Right ventricle myocardium inferior (tissue), 1 donor: ENCODE data around the gene PAPPA2. TPM values are rescaled to one million over a fixed set of nuclear protein-coding genes. Genes with fewer than 3 reads are reported as not detected.

Experiments used
- ATAC-seq: fragments of 200-7000 bp; cut with Tn5 transposase; one replicate; pipeline ENCODE4 v1.9.1; 2020; ENCODE audit warnings: mild to moderate bottlenecking, moderate library complexity
- DNase-seq: peaks from one replicate; pipeline ENCODE4 v3.0.0; 2021; ENCODE audit errors: missing footprints
- intact Hi-C: fragments of 100-400 bp; cut with DNase I; formaldehyde crosslinking; loops from one replicate; pipeline ENCODE4 v1.11.0; 2022
- total RNA-seq: library from RNA; stranded (reverse); fragmentation: NEBNext Ultra II Directional; extraction: Animal tissue kit (Norgen Biotek cat#: 25700); gene quantifications from one replicate; pipeline ENCODE4 v1.2.1, GENCODE V29; 2021
- donor health status: DM: no; HTN: yes; CAD: no; lungs with severe emphysema.

Gene PAPPA2
- total RNA-seq, 1 donor from 2014 or later: 0.35 TPM

DNA sequence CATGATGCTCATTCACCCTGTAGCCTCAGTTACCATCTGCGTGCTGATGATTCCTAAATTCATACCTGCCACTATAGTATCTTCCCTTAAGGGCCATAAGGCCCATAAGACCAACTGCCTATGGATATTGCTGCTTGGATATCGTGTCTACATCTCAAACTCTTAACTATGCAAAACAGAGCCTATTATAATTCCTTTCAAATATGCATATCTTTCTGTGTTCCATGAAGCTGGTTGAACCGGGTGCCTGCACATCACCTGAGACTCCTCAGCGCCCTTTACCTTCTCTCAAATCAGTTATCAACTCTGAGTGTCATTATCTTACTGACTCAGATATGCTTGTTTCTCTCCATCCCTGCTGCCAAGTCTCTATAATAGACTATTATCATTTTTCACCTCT, 311.2 kb downstream of the PAPPA2 start:
- DNase-seq (no peak), ATAC-seq (no peak)
- intact Hi-C loops: no loop called here

- intact Hi-C loops: no loop called here
- ATAC-seq (no peak), DNase-seq (no peak)
Measured at GRCh38 chr1:176775378-176775777, 312.4 kb downstream of the PAPPA2 start.

GRCh38 chr1:176775996-176776395, 313.0 kb downstream of the PAPPA2 start:
- intact Hi-C loops: no loop called here
- ATAC-seq (no peak), DNase-seq (no peak)

DNA sequence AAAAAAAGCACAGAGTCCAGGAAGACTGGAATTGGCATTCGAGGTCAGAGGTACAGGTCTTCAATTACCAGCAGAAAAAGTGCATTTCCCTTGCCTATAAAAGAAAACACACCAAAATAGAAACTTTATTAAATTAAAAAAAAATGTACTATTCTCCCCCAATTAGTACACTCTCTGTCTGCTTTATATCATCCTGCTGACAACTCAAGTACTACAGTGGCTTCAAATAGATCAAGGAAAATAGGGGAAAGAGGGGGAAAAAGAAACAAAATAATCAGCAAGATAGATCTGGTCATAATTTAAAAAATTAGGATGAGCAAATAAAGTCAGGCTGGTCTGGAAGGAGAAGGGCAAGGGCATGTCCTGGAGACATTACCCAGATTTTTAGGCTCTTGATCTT, 315.1 kb downstream of the PAPPA2 start:
- DNase-seq (no peak), ATAC-seq (no peak)
- intact Hi-C loops: no loop called here

- ATAC-seq (no peak), DNase-seq (no peak)
- intact Hi-C loops: no loop called here
Measured at GRCh38 chr1:176779992-176780328, 317.0 kb downstream of the PAPPA2 start.

- ATAC-seq (no peak), DNase-seq (no peak)
- intact Hi-C loops: no loop called here
Measured at GRCh38 chr1:176783309-176783708, 320.3 kb downstream of the PAPPA2 start.

DNA sequence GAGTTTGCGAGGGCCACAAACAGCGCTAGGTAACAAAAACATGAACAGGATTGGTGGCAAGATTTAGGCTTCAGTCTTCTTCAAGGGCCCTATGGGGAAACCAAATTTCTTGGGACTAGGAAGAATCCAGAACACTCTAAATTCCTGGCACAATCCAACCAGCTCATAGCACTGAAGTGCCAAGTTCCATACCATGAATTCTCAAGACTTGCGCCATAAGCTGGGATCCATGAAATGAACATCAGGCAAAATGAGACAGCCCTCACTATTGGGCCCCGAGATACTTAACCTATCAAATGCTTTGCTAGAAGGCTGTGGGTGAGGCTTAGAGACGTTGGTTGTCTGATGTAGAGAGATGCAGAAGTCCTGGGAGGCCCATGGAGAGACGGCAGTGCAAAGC, 322.1 kb downstream of the PAPPA2 start:
- intact Hi-C loops: no loop called here
- DNase-seq: no peak
- no peak for ATAC-seq

- intact Hi-C loops: no loop called here
- no peak for ATAC-seq
- no peak for DNase-seq
Measured at GRCh38 chr1:176785791-176786190, 322.8 kb downstream of the PAPPA2 start.

GRCh38 chr1:176786274-176786673, 323.3 kb downstream of the PAPPA2 start:
- DNase-seq (no peak), ATAC-seq (peak; percentile 44)
- intact Hi-C loops: no loop called here

DNA sequence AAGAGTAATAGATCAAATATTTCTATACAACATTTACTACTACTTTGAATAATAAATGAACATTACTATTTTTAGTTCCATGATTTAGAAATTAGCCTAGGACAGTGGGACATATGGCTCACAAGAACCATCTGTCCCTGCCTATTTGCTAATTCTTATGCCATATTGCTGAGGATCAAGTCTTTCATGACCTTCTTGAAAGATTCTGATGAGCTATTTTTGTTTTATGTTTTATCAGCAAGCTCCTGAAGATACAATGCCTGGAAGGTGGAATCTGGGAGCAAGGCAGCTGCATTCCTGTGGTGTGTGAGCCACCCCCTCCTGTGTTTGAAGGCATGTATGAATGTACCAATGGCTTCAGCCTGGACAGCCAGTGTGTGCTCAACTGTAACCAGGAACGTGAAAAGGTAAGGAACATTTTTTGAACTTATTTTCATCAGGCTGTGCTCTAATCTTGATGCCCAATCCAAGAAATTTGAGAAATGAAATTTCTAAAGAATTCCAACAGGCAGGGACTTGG, 326.7 kb downstream of the PAPPA2 start:
- intact Hi-C loops: no loop called here
- no peak for ATAC-seq
- no peak for DNase-seq

DNA sequence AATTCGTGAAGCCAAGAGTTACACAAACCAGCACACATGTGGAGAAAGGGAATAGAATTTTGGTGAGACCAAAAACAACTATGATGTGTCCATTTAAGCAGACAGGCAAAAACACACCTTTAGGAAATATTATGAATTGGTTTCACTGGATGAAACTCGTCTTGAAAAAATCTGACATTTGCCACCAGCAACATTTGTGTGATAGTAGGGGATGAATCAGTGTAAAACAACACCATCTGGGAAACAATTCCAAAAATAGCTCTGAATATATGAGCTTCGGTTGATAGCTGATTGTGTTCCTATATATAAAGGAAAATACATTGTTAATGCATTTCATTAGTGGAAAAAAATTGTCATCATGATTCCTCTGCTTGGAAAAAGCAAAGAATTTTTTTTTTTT, 327.8 kb downstream of the PAPPA2 start:
- intact Hi-C loops: no loop called here
- ATAC-seq (no peak), DNase-seq (no peak)

- no peak for DNase-seq
- ATAC-seq: no peak
- intact Hi-C loops: no loop called here
Measured at GRCh38 chr1:176791906-176792305, 328.9 kb downstream of the PAPPA2 start.

DNA sequence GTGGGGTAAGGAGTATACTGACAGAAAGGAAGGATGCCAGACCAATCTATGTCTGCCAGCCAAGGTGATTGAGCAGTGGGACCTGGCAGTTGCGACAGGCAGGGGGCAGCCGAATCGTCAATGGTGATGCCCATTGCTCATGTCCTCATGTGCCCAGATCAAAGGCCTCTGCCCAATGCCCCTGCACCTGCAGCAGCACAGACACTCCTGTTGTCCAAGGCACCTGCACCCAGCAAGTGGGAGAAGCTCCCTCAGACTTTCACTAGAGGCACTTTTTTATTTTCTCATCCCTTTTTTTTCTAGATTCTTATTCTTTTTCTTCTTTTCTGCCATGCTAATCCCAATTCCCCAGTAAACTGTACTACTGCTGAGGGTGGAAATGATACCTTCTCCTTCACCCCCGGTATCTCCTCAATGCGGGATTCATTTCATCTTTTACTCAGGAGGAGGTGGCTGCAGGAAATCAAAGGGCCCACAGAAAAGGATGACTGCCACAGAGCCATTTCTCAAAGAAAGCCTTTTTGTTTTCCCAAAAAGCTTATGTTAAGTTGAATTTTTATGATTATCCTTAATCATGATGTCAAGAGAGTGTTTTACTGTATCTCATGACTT, 332.0 kb downstream of the PAPPA2 start:
- intact Hi-C loops: no loop called here
- no peak for ATAC-seq
- DNase-seq: no peak

DNA sequence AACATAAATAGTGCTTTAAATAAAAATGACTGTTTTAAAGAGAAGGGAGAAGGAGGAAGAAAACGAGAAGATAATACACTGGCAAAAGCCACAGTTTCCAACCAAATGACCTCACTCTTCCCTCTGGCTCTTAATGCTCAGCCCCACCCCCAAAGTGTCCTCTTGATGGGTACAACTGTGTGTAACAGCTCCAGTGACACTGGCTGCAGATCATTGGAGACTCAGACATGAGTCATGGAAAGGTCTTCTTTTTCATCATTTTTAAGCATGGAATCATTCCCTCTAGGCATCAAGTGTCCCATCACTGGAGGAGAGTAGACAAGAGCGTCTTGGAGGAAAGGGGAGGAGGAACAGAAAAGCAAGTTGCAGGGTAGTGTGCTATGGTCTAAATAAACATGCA, 333.0 kb downstream of the PAPPA2 start:
- ATAC-seq (peak; percentile 54), DNase-seq (no peak)
- intact Hi-C loops: no loop called here

DNA sequence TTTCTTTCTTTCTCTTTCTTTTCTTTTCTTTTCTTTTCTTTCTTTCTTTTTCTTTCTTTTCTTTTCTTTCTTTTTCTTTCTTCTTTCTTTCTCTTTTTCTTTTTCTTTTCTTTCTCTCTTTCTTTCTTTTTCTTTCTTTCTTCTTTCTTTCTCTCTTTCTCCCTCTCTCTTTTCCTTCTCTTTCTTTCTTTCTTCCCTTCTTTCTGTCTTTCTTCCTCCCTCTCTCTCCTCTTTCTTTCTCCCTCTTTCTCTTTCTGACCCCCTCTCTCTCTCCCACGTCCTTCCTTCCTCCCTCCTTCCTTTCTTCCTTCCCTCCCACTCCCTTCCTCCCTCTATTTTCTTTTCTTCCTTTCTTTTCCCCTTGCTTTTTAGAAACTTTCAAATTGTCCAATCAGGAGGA, 333.6 kb downstream of the PAPPA2 start:
- intact Hi-C loops: no loop called here
- ATAC-seq: no peak

DNA sequence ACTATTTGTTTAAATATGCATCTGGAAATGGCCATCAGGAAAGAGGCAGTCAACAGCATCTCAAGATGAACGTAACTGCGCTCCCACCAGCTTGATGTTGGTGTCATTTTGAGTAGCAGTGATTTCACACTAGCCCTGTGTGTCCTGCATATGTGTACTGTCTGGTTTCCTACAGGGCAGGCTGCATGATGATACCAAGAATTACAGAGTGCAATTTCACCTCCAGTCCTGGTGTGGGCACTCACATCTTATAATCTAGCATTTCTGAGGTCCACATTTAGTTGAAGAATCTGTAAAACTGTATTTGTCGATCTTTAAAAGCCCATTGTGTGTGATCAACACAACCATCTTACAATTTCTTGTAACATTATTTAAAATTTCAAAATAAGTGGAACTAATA, 336.4 kb downstream of the PAPPA2 start:
- DNase-seq (no peak), ATAC-seq (no peak)
- intact Hi-C loops: no loop called here

More for the DNA sequence above, 333.6 kb downstream of the PAPPA2 start:
- no peak for DNase-seq

GRCh38 chr1:176800978-176801513, 338.1 kb downstream of the PAPPA2 start:
- no peak for ATAC-seq
- intact Hi-C loops: no loop called here
- no peak for DNase-seq

DNA sequence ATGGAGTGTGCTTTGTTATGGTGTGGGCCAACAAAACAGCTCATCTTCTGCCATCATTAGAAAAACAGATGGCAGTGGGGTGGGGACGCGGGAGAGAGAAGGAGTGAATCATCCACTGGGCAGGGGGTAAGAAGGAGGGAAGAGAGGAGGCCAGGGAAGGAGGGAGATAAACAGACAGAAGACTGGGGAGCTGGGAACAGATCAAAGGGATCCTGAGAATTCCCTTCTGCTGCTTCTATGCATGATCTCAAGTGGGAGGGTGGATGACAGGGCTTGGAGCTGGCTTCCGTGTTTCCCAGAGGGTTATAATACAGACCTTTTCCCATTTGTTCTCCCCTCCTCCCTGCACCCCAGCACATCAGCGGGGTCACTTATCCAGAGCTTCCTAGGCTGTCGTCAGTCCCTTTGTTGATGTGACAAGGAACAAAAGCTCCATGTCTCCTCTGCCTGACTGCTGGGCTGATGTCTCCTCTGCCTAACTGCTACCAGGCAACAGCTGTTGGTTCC, 338.6 kb downstream of the PAPPA2 start:
- DNase-seq: no peak
- intact Hi-C loops: loop anchor here (2.0 kb wide), 1 partner anchor 107 kb away; no protein-coding TSS in a partner anchor
- ATAC-seq: peak; percentile 58

GRCh38 chr1:176802316-176802715, 339.3 kb downstream of the PAPPA2 start:
- DNase-seq: no peak
- intact Hi-C loops: loop anchor here (2.0 kb wide), 1 partner anchor 108 kb away; no protein-coding TSS in a partner anchor

GRCh38 chr1:176803042-176803441, 340.1 kb downstream of the PAPPA2 start:
- DNase-seq (no peak), ATAC-seq (peak; percentile 57)
- intact Hi-C loops: loop anchor here (2.0 kb wide), 1 partner anchor 108 kb away; no protein-coding TSS in a partner anchor

More at GRCh38 chr1:176802316-176802715, 339.3 kb downstream of the PAPPA2 start:
- no peak for ATAC-seq
